ENCODE data around the gene KRT15.
A peak's percentile ranks its signal among the peaks of the same experiment; 100 is the strongest.

The KRT15 gene

GRCh38 chr17:41518789-41519449 lies at the start of gene KRT15:
KRT15 (minus strand) TSS chr17:41518890; CDS start chr17:41518827, 63 bp downstream.
- DNase-seq = no peak

GRCh38 chr17:41567317-41567716 lies 48.6 kb upstream of the KRT15 start:
- DNase-seq = no peak

GRCh38 chr17:41565338-41565737 lies 46.6 kb upstream of the KRT15 start:
- no peak for DNase-seq

- no peak for DNase-seq
Observed at GRCh38 chr17:41563607-41564170, 45.0 kb upstream of the KRT15 start.

- no peak for DNase-seq
Observed at GRCh38 chr17:41561554-41561953, 42.9 kb upstream of the KRT15 start.

GRCh38 chr17:41559548-41559947 lies 40.9 kb upstream of the KRT15 start:
- no peak for DNase-seq

- DNase-seq = no peak
Observed at GRCh38 chr17:41556931-41557330, 38.2 kb upstream of the KRT15 start.

- no peak for DNase-seq
Observed at GRCh38 chr17:41556306-41556705, 37.6 kb upstream of the KRT15 start.

- DNase-seq = no peak
Observed at GRCh38 chr17:41555105-41555887, 36.6 kb upstream of the KRT15 start.

GRCh38 chr17:41553987-41554680 lies 35.4 kb upstream of the KRT15 start:
- DNase-seq = no peak

GRCh38 chr17:41553176-41553575 lies 34.5 kb upstream of the KRT15 start:
- DNase-seq = no peak

GRCh38 chr17:41552455-41552854 lies 33.8 kb upstream of the KRT15 start:
- no peak for DNase-seq

GRCh38 chr17:41551365-41551764 lies 32.7 kb upstream of the KRT15 start:
- DNase-seq = no peak

- DNase-seq = no peak
Observed at GRCh38 chr17:41549596-41550039, 30.9 kb upstream of the KRT15 start.

- DNase-seq = peak; percentile 76
Observed at GRCh38 chr17:41548844-41549595, 30.3 kb upstream of the KRT15 start.

GRCh38 chr17:41547921-41548843 lies 29.5 kb upstream of the KRT15 start:
- peak; percentile 50 for DNase-seq

- no peak for DNase-seq
Observed at GRCh38 chr17:41547378-41547841, 28.7 kb upstream of the KRT15 start.

GRCh38 chr17:41546819-41547218 lies 28.1 kb upstream of the KRT15 start:
- no peak for DNase-seq

GRCh38 chr17:41545829-41546410 lies 27.2 kb upstream of the KRT15 start:
- no peak for DNase-seq

GRCh38 chr17:41544935-41545334 lies 26.2 kb upstream of the KRT15 start:
- no peak for DNase-seq

GRCh38 chr17:41544491-41544892 lies 25.8 kb upstream of the KRT15 start:
- no peak for DNase-seq

Data from activated T-cell treated with anti-CD3 and anti-CD28 coated beads for 4 hours (primary cell).